22Rv1 (cell line): Measurements from ENCODE around the gene GCNT2.
"Not testable (repeated sequence)": the region's sequence is repeated elsewhere in the genome, so short reads cannot be mapped to it uniquely, and the experiment has no call there.

Experiments used
- H3K27ac ChIP-seq: fragments of 450-650 bp; 2 replicates; pipeline ENCODE4 v1.5.1; 2017
- CTCF ChIP-seq: fragments of 450-650 bp; IDR thresholded peaks from 2 replicates; pipeline ENCODE4 v1.5.1; 2017; ENCODE audit warnings: mild to moderate bottlenecking
- ZFX ChIP-seq: fragments of 450-650 bp; IDR thresholded peaks from 2 replicates; pipeline ENCODE4 v1.6.1; 2017; ENCODE audit warnings: antibody characterized with exemption, borderline replicate concordance

The GCNT2 gene

DNA sequence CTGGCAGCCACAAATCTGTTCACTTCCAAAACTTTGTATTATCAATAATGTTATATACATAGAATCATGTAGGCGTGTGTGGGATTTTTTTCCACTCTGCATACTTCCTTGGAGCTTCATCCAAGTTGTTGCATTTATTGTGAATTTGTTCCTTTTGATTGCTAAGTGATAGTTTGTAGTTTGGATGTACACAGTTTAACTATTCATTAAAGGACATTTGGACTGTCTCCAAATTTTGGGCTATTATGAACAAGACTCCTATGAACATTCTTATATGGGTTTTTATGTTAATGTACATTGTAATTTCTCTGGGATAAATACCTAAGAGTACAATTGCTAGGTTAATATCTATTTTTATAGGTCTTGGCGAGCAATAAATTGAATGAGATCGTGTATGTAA is 36.2 kb upstream of the GCNT2 start:
- H3K27ac ChIP-seq: no peak overlapping the region
- TF ChIP-seq ZFX: no peak
- no peak for TF ChIP-seq CTCF

GRCh38 chr6:10485406-10485805 is 35.7 kb upstream of the GCNT2 start:
- no peak overlapping the region for H3K27ac ChIP-seq
- no peak for TF ChIP-seq ZFX

GRCh38 chr6:10486215-10486614 is 34.9 kb upstream of the GCNT2 start:
- TF ChIP-seq ZFX (no peak), CTCF (no peak)
- H3K27ac ChIP-seq: no peak overlapping the region

- H3K27ac ChIP-seq: not testable (repeated sequence)
Measured at GRCh38 chr6:10486944-10487588, 34.1 kb upstream of the GCNT2 start.

- TF ChIP-seq ZFX (no peak), CTCF (no peak)
- no peak overlapping the region for H3K27ac ChIP-seq
Measured at GRCh38 chr6:10487668-10488327, 33.4 kb upstream of the GCNT2 start.

- no peak overlapping the region for H3K27ac ChIP-seq
- TF ChIP-seq CTCF: no peak
- no peak for TF ChIP-seq ZFX
Measured at GRCh38 chr6:10491463-10491862, 29.7 kb upstream of the GCNT2 start.

DNA sequence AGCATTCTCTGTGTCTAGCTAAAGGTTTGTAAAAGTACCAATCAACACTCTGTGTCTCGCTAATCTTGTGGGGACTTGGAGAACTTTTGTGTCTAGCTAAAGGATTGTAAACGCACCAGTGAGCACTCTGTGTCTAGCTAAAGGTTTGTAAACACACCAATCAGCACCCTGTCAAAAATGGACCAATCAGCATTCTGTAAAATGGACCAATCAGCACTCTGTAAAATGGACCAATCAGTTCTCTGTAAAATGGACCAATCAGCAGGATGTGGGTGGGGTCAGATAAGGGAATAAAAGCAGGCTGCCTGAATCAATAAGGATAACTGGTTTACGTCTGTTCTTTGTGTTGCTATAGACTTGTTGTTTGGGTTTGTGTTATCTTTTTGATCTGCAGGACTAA is 29.2 kb upstream of the GCNT2 start:
- not testable (repeated sequence) for H3K27ac ChIP-seq

- TF ChIP-seq ZFX (no peak), CTCF (no peak)
- H3K27ac ChIP-seq: no peak overlapping the region
Measured at GRCh38 chr6:10495029-10495428, 26.1 kb upstream of the GCNT2 start.

- H3K27ac ChIP-seq: no peak overlapping the region
- TF ChIP-seq ZFX: no peak
- TF ChIP-seq CTCF: no peak
Measured at GRCh38 chr6:10505529-10505928, 15.6 kb upstream of the GCNT2 start.
